GM12875 (cell line): ENCODE measurements around the gene HGF.

Experiments
- H3K4me3 ChIP-seq: one replicate; pipeline ENCODE4 v1.5.1; 2011; ENCODE audit warnings: low read depth, low read length, control low read depth
- TF ChIP-seq, protein P1 (sequence below): IDR thresholded peaks from 2 replicates; pipeline ENCODE4 v1.5.1; 2011; ENCODE audit warnings: low read depth, mild to moderate bottlenecking, control low read depth, inconsistent platforms, low read length, moderate library complexity, borderline replicate concordance; ENCODE audit not compliant: insufficient read depth

Gene HGF

DNA sequence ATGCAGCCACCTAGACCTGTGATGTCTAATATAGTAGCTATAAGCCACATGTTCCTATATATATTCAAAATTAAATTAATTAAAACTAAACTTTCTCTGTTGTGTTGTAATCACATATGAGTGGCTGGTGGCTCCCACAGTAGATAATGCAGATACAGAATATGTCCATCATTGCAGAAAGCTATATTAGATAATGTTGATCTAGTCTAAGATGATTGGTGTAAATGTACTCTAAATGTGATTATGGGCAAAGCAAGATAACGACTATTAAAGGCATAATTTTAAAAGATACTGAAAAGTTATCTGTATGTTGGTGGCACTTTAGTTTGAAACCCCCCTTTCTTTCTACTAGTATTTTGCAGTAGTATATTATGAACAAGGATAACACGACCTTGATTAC is 5.7 kb upstream of the HGF start:
- H3K4me3 ChIP-seq = no peak overlapping the region
- TF ChIP-seq, protein P1, sequence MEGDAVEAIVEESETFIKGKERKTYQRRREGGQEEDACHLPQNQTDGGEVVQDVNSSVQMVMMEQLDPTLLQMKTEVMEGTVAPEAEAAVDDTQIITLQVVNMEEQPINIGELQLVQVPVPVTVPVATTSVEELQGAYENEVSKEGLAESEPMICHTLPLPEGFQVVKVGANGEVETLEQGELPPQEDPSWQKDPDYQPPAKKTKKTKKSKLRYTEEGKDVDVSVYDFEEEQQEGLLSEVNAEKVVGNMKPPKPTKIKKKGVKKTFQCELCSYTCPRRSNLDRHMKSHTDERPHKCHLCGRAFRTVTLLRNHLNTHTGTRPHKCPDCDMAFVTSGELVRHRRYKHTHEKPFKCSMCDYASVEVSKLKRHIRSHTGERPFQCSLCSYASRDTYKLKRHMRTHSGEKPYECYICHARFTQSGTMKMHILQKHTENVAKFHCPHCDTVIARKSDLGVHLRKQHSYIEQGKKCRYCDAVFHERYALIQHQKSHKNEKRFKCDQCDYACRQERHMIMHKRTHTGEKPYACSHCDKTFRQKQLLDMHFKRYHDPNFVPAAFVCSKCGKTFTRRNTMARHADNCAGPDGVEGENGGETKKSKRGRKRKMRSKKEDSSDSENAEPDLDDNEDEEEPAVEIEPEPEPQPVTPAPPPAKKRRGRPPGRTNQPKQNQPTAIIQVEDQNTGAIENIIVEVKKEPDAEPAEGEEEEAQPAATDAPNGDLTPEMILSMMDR = no peak

DNA sequence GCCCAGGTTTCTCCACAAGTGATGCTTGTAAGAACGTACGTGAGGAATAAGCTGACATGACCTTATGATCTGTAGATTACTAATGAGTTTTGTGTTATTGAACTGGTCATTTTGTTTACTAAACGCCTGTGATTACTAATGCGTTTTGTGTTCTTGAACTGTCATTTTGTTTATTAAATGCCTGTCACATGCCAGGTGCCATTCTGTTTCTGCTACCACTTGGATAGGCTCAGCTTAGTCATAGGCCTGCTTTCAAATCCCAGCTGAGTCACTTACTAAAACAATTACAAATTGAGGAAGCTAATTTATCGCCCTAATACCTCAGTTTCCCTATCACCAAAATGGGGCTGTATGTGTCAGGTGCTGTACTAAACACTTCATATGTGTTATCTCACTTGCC is 4.7 kb upstream of the HGF start:
- no peak overlapping the region for H3K4me3 ChIP-seq
- TF ChIP-seq, protein P1 = no peak

DNA sequence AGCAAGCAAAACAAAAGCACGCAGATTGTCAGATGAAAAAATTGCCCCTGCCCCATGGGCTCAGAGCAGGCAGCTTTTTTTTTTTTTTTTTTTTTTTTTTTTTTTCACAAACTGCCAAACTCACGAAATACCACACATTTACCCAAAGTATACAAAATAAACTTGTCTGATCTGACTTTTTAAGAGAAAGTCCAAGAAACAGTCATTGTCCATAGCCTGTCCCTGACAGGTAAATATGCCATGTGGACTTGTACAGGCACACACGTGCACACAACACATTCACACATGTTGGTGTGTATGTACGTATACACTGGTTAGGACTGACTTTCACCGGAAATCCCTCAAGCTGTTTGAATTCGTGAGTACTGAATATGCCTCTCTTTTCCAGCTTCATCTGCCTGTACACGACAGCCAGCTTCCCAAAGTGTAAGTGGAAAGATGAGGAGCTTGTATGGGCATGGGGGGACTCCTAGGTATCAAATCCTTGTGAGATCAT is 929 bp upstream of the HGF start:
- TF ChIP-seq, protein P1 = no peak
- no peak overlapping the region for H3K4me3 ChIP-seq

DNA sequence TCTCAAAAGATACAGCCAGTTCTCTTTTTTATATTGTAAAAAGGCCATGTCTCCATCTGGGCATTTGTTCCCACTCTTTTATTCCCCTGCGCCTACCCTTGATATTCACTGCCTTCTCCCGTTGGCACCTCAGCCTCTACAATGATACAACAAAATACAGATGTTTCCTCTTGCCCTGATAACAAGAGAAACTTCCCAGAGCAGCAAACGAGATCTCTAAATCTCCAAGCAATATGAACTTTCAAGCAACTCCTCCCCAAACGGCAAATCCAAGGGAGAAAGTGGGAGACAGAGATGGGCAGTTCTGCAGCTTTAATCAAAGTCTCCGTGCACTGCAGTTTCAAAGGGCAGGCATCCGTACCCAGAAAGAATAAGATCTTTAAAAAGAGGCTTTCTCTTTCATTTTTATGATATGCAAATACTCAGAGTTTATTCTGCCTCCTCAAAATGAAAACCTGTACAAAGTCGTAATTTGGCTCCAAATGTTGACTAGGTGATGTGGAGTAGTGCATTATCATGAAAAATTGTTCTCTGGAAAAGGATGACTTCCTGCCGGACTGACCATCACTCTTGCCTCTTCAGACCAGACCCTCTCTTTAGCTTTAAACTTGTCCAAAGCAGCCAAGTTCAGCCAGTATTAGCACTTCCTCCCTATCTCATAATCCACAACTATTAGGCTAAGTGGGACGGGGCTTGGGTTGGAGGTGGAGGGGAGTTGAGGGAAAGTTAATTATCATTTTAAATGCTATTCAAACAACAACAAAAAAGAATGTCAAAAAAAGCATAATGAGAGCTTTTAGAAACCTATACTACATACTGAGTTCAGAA is 682 bp downstream of the HGF start:
- TF ChIP-seq, protein P1 = no peak
- H3K4me3 ChIP-seq = no peak overlapping the region

DNA sequence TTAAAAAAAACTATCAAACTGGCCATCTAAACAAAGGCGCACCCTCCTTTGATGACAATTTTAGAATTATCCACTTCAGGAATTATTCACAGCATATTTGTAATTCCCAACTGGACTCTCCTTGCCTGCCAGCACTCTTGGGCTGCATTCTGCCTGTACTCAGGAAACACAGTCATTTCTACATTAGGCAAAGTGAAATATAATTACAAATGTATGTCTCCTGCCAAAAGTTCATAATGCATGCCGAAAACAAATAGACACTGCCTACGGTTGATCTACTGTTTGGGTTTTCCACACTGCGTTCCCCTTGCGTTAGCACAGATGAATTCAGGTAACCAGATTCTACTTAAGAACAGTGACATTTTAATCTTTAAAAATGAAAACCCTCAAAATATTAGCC is 1.9 kb downstream of the HGF start:
- no peak overlapping the region for H3K4me3 ChIP-seq
- TF ChIP-seq, protein P1 = no peak

DNA sequence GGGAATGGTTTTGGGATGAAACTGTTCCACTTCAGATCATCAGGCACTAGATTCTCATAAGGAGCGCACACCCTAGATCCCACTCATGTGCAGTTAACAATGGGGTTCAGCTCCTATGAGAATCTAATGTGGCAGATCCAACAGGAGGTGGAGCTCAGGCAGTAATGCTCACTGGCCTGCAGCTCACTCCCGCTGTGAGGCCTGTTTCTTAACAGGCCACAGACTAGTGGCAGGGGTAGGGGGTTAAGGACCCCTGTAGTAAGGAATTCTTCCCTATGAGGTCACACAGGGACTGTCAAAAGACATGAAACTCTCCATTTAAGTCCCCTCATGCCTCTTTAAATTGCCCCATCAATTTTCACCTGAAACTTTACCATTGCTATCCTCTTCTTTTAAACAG is 8.0 kb downstream of the HGF start:
- H3K4me3 ChIP-seq = no peak overlapping the region
- TF ChIP-seq, protein P1 = no peak

DNA sequence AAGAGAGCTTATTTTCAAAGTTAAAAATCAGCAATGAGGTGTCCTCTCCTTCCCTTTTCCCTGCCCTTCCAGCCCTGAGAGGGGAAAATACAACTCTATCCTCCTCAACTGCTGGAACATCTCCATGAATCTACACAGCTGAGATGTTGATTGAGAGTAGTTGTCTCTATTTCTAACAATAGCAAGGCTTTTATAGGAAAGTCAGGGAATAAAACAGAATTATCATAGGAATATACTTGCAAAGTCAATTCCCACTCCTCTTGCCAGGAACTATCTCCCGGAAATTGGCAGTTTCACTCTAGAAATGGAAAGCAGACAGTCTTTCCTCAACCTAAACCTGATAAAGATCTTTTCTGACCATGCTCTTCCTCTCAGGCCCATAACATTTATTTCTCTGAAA is 8.8 kb downstream of the HGF start:
- no peak overlapping the region for H3K4me3 ChIP-seq
- TF ChIP-seq, protein P1 = no peak
